ENCODE results near the gene GPRIN1. TPM values are rescaled to one million over a fixed set of nuclear protein-coding genes. Genes with fewer than 3 reads are reported as not detected.
A peak's percentile ranks its signal among the peaks of the same experiment; 100 is the strongest.

The GPRIN1 gene
- total RNA-seq, 2 experiments from 2014 or later: 1.9 to 2.5 TPM

DNA sequence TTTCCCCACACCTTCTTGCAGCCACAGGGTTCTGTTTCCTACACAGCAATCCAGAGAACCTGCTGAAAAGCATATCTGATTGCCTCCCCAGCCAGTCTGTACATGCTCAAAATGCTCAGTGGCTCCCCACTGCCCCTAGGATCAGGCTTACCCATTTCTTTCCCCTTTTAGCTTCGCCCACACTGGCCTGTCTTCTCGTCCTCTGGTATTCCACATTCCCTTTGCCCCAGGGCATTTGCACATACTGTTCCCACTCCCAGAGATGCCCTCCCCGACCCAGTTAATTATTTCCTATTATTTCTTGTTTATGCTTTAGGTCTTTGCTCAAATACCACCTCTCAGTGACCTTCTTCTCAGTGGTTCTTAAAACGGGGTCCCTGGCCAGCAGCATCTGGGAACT is 30.7 kb upstream of the GPRIN1 start:
- H3K4me3 Mint-ChIP-seq: no peak overlapping the region
- peaks cover 6% of the 10 kb centered on the region for H3K27me3 Mint-ChIP-seq (ENCODE audit: low read depth)
- H3K9me3 Mint-ChIP-seq (ENCODE audit: insufficient read depth): no peaks in the 10 kb centered on the region
- ChIA-PET POLR2A (no interaction called here), CTCF (interaction anchor here (1.8 kb wide), 1 partner anchor 67 kb away, joined by 5 read pairs; no protein-coding TSS in a partner anchor)
- H3K36me3 Mint-ChIP-seq (ENCODE audit: low read depth): no peaks in the 10 kb centered on the region
- no peak for ATAC-seq
- no peak for DNase-seq
- no peak overlapping the region for H3K27ac Mint-ChIP-seq
- H3K4me1 Mint-ChIP-seq (ENCODE audit: low read depth): peaks cover 9% of the 10 kb centered on the region

DNA sequence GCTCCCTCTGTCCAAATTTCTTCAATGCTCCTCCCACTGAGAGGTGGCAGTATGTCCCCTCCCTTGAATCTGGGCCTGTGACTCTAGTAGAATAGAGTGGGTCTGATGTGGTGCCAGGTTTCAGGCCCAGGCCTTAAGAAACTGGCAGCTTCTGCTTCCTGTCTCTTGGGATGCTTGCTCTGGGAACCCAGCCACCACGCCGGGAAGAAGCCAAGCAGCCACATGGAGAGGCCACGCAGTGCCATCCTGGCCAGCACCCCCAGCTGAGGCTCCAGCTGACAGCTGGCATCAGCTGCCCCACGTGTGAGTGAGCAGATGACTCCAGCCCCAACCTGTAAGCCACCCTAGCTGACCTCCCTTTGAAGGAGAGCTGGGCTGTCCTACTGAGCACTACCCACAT is 30.0 kb upstream of the GPRIN1 start:
- DNase-seq: no peak
- Mint-ChIP-seq H3K4me3 (no peak overlapping the region), H3K27ac (no peak overlapping the region), H3K36me3 (ENCODE audit: low read depth) (no peaks in the 10 kb centered on the region), H3K9me3 (ENCODE audit: insufficient read depth) (no peaks in the 10 kb centered on the region), H3K27me3 (ENCODE audit: low read depth) (peaks cover 12% of the 10 kb centered on the region), H3K4me1 (ENCODE audit: low read depth) (peaks cover 2% of the 10 kb centered on the region)
- no peak for ATAC-seq
- ChIA-PET POLR2A (no interaction called here), CTCF (interaction anchor here (1.8 kb wide), 1 partner anchor 66 kb away, joined by 5 read pairs; no protein-coding TSS in a partner anchor)

DNA sequence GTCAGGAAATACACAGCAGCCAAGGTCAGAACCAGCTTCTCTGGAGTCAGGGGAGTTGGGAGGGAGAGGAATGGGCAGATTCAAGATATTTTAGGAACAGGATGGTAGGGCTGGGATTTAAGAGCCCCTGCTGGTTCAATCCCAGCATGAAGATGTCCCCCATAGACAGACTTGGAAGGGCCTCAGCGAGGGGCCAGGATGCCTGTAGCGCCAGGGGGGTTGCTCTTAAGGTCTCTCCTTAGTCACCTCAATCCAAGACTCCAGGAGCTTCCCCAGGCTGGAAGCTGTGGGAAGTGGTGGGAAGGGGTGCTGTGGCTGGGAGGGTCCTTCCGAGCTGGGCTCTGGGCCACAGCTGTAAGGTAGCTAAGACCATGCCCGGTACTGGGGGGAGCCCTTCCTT is 29.3 kb upstream of the GPRIN1 start:
- ATAC-seq (no peak), DNase-seq (no peak)
- ChIA-PET CTCF (no interaction called here), POLR2A (interaction anchor here (0.6 kb wide), 1 partner anchor 8 kb away, joined by 3 read pairs; the partner anchor contains the start of gene TSPAN17)
- H3K36me3 Mint-ChIP-seq (ENCODE audit: low read depth): no peaks in the 10 kb centered on the region
- no peaks in the 10 kb centered on the region for H3K9me3 Mint-ChIP-seq (ENCODE audit: insufficient read depth)
- H3K27me3 Mint-ChIP-seq (ENCODE audit: low read depth): peaks cover 16% of the 10 kb centered on the region
- H3K4me1 Mint-ChIP-seq (ENCODE audit: low read depth): peaks cover 1% of the 10 kb centered on the region
- no peak overlapping the region for H3K4me3 Mint-ChIP-seq
- no peak overlapping the region for H3K27ac Mint-ChIP-seq

DNA sequence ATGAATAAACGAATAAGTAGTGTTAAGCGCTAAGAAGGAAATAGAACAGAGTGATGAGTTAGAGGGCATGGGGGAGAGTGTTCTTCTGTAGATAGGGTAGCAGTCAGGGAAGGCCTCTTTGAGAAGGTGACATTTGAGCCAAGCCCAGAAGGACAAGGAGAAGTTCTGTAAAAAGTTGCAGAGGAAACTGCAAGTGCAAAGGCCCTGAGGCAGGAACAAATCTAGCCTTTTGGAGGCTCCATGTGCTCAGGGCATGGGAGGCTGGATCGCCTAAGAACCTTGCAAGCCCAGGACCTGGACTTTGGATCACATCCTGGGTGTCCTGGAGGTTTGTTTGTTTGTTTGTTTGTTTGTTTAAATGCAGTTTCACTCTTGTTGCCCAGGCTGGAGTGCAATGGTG is 28.5 kb upstream of the GPRIN1 start:
- H3K36me3 Mint-ChIP-seq (ENCODE audit: low read depth): no peaks in the 10 kb centered on the region
- H3K27me3 Mint-ChIP-seq (ENCODE audit: low read depth): peaks cover 24% of the 10 kb centered on the region
- CTCF ChIA-PET: no interaction called here
- peaks cover 9% of the 10 kb centered on the region for H3K4me1 Mint-ChIP-seq (ENCODE audit: low read depth)
- no peak overlapping the region for H3K27ac Mint-ChIP-seq
- no peak for ATAC-seq
- no peaks in the 10 kb centered on the region for H3K9me3 Mint-ChIP-seq (ENCODE audit: insufficient read depth)
- DNase-seq: no peak
- H3K4me3 Mint-ChIP-seq: no peak overlapping the region
- POLR2A ChIA-PET: no interaction called here

DNA sequence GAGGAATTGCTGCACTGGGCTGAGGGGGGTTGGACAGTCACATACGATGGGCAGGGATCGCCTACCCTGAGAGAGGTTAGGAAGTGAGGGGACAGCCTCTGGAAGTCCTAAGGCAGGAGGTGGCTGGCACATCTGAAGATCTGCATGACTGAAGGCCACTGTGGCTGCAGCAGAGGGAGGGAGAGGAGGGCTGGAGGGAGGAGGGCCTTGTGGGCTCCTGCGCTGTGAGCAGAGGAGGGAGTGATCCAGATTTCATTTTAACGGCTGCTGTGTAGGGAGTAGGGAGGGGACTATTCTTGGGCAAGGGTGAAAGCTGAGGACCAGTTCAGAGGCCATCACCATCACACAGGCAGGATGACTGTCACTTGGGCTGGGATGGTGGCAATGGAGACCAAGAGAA is 27.6 kb upstream of the GPRIN1 start:
- ChIA-PET POLR2A (no interaction called here), CTCF (no interaction called here)
- H3K4me1 Mint-ChIP-seq (ENCODE audit: low read depth): peaks cover 9% of the 10 kb centered on the region
- no peaks in the 10 kb centered on the region for H3K9me3 Mint-ChIP-seq (ENCODE audit: insufficient read depth)
- DNase-seq (no peak), ATAC-seq (no peak)
- no peak overlapping the region for H3K27ac Mint-ChIP-seq
- no peak overlapping the region for H3K4me3 Mint-ChIP-seq
- peaks cover 29% of the 10 kb centered on the region for H3K27me3 Mint-ChIP-seq (ENCODE audit: low read depth)
- no peaks in the 10 kb centered on the region for H3K36me3 Mint-ChIP-seq (ENCODE audit: low read depth)

DNA sequence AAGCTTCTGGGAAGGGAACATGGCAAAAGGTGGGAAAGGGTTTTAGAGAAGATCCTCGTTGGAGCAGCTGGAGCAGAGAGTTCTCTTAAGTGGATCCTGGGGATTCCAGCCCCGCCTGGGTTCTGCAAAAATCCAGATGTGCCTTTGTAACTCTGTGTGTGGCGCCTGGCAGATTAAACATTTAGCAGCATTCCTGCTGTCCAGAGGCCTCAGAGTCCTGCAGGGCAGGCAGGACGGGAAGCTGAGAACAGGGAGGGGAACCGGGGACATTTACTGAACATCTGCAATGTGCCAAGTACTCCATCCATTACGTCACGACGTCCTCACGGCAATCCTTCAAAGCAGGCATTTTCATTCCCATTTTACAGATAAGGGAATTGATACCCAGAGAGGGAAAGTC is 26.5 kb upstream of the GPRIN1 start:
- CTCF ChIA-PET: no interaction called here
- no peaks in the 10 kb centered on the region for H3K9me3 Mint-ChIP-seq (ENCODE audit: insufficient read depth)
- ATAC-seq (no peak), DNase-seq (no peak)
- POLR2A ChIA-PET: no interaction called here
- no peak overlapping the region for H3K27ac Mint-ChIP-seq
- H3K4me1 Mint-ChIP-seq (ENCODE audit: low read depth): peaks cover 9% of the 10 kb centered on the region
- H3K36me3 Mint-ChIP-seq (ENCODE audit: low read depth): no peaks in the 10 kb centered on the region
- H3K4me3 Mint-ChIP-seq: no peak overlapping the region
- H3K27me3 Mint-ChIP-seq (ENCODE audit: low read depth): peaks cover 36% of the 10 kb centered on the region

DNA sequence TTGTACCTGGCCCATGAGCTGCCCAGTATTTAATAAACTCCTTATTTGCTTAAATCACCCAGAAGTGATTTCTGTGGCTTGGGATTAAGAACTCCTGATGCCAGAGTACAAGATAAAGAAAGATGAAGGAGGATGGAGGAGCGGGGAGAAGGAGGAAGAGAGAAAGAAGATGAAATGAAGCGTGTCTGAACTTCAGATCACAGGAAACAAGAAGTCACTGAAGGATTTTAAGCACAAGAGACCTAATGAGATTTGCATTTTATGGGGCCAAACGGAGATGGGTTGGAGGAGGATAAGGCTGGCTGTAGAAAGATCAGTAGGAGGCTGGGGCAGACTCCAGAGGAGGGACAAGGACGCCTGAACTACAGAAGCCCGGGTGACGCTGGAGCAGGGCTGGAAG is 23.6 kb upstream of the GPRIN1 start:
- DNase-seq (no peak), ATAC-seq (no peak)
- ChIA-PET POLR2A (interaction anchor here (0.6 kb wide), 1 partner anchor 305 kb away, joined by 3 read pairs; no protein-coding TSS in a partner anchor), CTCF (interaction anchor here (0.9 to 2.2 kb wide), 2 partner anchors 14 to 27 kb away, joined by 3 to 9 read pairs; partner anchors contain the start of gene TSPAN17)
- H3K27me3 Mint-ChIP-seq (ENCODE audit: low read depth): peaks cover 56% of the 10 kb centered on the region
- H3K4me1 Mint-ChIP-seq (ENCODE audit: low read depth): peaks cover 20% of the 10 kb centered on the region
- no peak overlapping the region for H3K4me3 Mint-ChIP-seq
- H3K36me3 Mint-ChIP-seq (ENCODE audit: low read depth): no peaks in the 10 kb centered on the region
- H3K9me3 Mint-ChIP-seq (ENCODE audit: insufficient read depth): no peaks in the 10 kb centered on the region
- H3K27ac Mint-ChIP-seq: no peak overlapping the region

DNA sequence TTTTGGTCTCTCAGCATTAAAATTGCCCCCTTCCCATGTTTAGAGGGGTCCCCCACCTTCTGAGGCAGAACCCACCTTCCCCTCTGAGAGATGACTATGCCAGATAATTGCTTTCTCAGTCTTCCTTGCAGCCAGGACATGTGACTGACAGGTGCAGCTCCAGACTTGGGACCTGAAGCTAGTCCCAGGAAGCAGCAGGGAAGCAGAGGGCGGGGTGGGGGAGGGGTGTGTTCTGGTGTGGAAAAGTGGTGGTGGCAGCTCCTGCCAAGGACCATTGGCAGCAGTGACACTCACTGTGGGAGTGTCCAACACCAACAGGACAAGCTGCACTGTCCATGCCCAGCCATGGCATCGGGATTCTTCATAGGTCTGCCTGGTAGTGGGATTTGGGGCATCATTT is 22.8 kb upstream of the GPRIN1 start:
- Mint-ChIP-seq H3K4me1 (ENCODE audit: low read depth) (peaks cover 25% of the 10 kb centered on the region), H3K9me3 (ENCODE audit: insufficient read depth) (no peaks in the 10 kb centered on the region), H3K36me3 (ENCODE audit: low read depth) (no peaks in the 10 kb centered on the region), H3K4me3 (no peak overlapping the region), H3K27me3 (ENCODE audit: low read depth) (peaks cover 60% of the 10 kb centered on the region), H3K27ac (no peak overlapping the region)
- ChIA-PET POLR2A (interaction anchor here (0.6 kb wide), 1 partner anchor 11 kb away, joined by 3 read pairs; no protein-coding TSS in a partner anchor), CTCF (no interaction called here)
- ATAC-seq (no peak), DNase-seq (no peak)

DNA sequence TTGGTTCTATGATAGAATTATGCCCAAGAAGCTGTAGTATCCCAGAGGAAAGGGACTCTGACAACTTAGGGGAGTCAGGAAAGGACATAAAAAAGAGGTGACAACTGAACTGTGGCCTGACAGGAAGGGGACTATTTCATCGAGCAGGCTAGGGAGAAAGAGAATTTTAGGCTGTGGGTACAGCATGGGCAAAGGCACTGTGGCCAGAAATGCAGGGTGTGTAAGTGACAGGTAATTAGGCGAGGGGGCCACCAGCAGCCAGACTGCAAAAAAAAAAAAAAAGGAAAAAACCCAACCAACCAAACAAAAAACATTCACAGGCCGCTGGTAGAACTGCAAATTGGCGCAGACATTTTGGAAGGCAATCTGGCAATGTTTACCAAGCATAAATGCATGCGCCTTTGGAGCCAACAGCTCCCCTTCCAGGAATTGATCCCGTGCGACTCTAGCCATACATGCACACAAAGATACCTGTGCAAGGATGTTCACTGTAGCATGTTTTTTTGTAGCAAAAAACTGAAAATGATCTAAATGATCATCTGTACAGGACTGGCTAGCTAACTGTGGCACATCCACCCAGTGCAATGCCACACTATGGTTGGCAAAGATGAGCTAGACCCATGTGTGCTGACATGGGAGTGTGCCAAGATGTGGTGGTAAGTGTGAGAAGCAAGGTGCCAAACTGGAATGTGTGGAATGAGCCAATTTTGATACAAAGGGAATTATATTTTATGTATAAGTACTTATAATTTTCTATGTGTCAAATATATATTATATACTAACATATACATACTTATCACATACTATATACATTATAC is 21.6 kb upstream of the GPRIN1 start:
- no peak for DNase-seq
- Mint-ChIP-seq H3K27me3 (ENCODE audit: low read depth) (peaks cover 65% of the 10 kb centered on the region), H3K4me3 (no peak overlapping the region), H3K36me3 (ENCODE audit: low read depth) (no peaks in the 10 kb centered on the region), H3K4me1 (ENCODE audit: low read depth) (peaks cover 25% of the 10 kb centered on the region), H3K9me3 (ENCODE audit: insufficient read depth) (no peaks in the 10 kb centered on the region), H3K27ac (no peak overlapping the region)
- ChIA-PET CTCF (interaction anchor here (2.3 kb wide), 1 partner anchor 29 kb away, joined by 15 read pairs; no protein-coding TSS in a partner anchor), POLR2A (no interaction called here)
- ATAC-seq: no peak

DNA sequence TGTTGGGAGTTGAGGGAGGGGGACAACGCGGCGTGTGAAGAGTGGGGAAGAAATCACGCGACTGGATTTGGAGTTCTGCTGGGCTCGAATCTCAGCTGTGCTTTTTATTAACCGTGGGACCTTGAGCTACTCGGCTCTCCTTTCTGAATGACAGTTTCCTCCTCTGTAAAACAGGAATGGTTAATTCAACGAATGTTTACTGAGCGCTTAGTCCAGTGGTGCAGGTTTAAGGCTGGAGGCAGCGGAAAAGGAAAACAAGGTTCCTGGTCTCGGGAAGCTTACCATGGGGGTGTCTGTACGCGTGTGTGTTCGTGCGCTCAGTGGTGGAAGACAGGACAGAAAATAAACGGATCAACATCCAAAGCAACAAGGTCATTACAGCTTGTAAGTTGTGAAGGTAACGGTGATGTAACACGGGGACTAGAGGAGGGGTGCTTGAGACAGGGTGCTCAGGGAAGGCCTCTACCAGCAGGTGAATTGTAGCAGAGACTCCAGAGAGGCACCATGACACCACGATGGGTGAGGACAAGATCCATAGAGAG is 20.8 kb upstream of the GPRIN1 start:
- Mint-ChIP-seq H3K4me3 (peak overlapping the region; percentile 11), H3K27me3 (ENCODE audit: low read depth) (peaks cover 69% of the 10 kb centered on the region), H3K27ac (peak overlapping the region; percentile 19), H3K4me1 (ENCODE audit: low read depth) (peaks cover 25% of the 10 kb centered on the region), H3K9me3 (ENCODE audit: insufficient read depth) (no peaks in the 10 kb centered on the region), H3K36me3 (ENCODE audit: low read depth) (no peaks in the 10 kb centered on the region)
- no peak for ATAC-seq
- no peak for DNase-seq
- CTCF ChIA-PET: interaction anchor here (0.7 to 2.3 kb wide), 6 partner anchors 9 to 901 kb away, joined by 3 to 15 read pairs (median 4); partner anchors contain the start of gene TSPAN17
- POLR2A ChIA-PET: interaction anchor here (0.8 to 1.6 kb wide), 3 partner anchors 9 to 216 kb away, joined by 3 to 4 read pairs (median 3); partner anchors contain the start of gene TSPAN17

DNA sequence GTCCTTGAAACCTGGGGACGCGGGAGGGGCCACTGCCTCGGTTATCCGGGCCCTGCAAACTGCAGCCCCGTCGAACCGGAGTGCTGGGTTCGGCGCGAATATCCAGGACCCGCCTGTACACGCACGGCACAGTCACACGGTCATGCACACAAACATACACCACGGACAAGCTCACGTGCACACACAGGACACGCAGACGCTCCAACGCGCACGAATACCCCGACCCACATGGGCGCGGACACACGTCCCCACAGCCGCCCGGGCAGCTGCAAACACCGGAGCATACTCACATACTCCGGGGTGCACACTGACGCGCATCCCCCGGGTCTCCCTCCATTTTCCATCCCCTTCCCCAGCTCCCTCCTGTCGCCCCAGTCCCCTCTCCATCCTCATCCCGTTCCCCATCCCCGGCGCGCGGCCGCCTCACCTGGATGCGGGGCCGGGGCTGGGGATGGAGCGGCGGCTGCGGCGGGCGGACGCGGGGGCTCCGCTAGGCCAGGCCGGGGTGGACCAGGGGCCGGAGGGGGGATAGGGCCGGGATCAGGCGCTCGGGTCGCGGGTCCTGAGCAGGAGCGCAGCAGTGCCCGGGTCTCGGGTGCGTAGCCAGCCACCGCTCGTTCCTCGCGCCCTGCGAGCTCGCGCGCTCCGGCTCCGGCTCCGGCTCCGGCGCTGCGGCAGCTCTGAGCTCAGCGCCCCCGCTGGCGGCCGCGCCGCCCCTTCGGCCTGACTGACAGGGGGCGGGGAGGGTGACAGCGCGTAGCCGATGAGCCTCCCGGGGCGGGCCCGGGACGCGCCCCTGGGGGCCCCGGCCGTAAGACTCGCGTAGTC is 20.1 kb upstream of the GPRIN1 start, which contains the start of the genes EIF4E1B and SNCB:
EIF4E1B (plus strand) TSS at position 823 of the 828 bp plus-strand sequence. CDS start 12,113 bp downstream, outside the sequence.
SNCB (minus strand) TSS at position 682 of the 828 bp plus-strand sequence. CDS start 880 bp downstream, outside the sequence.
- no peaks in the 10 kb centered on the region for H3K36me3 Mint-ChIP-seq (ENCODE audit: low read depth)
- peaks cover 25% of the 10 kb centered on the region for H3K4me1 Mint-ChIP-seq (ENCODE audit: low read depth)
- H3K27me3 Mint-ChIP-seq (ENCODE audit: low read depth): peaks cover 68% of the 10 kb centered on the region
- H3K9me3 Mint-ChIP-seq (ENCODE audit: insufficient read depth): no peaks in the 10 kb centered on the region
- peak within 1 kb of the TSS; percentile 11 for H3K4me3 Mint-ChIP-seq
- H3K27ac Mint-ChIP-seq: peak within 1 kb of the TSS; percentile 19
- peak; percentile 64 for DNase-seq
- CTCF ChIA-PET: interaction anchor here (0.7 to 2.3 kb wide), 6 partner anchors 8 to 900 kb away, joined by 3 to 15 read pairs (median 4); partner anchors contain the start of gene TSPAN17
- POLR2A ChIA-PET: interaction anchor here (0.8 to 1.6 kb wide), 3 partner anchors 8 to 217 kb away, joined by 3 to 4 read pairs (median 3); partner anchors contain the start of gene TSPAN17
- peak; percentile 94 for ATAC-seq
